Stimulated activated CD4-positive, alpha-beta T cell treated with anti-CD3 and anti-CD28 coated beads, TNF-alpha, amount 100 ng/mL, for 4 hours (primary cell): ENCODE measurements around the gene IL9.

ENCODE experiments used
- DNase-seq, 3 experiments: peaks; one replicate each; pipeline ENCODE4 v3.0.0-alpha.2; 2020; ENCODE audit warnings: low read depth in 3 of 3

IL9 gene

DNA sequence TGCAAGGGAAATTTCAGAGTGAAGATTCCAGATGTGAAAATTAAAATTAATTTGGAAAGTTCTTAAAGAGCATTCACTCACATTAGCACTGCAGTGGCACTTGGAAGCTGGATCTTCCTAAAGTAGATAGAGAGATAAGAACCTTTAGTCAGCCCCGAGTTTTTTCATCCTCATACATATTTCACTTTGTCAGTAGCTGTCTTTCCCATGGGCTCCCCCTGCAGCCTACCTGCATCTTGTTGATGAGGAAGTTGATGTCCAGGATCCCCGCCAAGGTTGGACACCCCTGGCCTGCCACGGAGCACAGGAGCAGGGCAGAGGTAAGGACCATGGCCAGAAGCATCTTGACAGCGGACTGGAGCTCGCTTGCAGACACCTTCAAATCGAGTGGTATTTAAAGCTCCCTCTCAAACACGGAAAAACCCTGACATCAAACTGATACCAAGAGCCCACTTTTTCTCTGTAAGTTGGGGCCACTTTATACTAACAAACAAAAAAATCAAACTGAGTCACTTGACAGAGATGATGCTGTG, at the start of gene IL9:
Gene IL9, minus strand, starts transcription at position 368 of the 533 bp plus-strand sequence. Its CDS starts 25 bp downstream, at position 343.
- DNase-seq, result no peak

DNA sequence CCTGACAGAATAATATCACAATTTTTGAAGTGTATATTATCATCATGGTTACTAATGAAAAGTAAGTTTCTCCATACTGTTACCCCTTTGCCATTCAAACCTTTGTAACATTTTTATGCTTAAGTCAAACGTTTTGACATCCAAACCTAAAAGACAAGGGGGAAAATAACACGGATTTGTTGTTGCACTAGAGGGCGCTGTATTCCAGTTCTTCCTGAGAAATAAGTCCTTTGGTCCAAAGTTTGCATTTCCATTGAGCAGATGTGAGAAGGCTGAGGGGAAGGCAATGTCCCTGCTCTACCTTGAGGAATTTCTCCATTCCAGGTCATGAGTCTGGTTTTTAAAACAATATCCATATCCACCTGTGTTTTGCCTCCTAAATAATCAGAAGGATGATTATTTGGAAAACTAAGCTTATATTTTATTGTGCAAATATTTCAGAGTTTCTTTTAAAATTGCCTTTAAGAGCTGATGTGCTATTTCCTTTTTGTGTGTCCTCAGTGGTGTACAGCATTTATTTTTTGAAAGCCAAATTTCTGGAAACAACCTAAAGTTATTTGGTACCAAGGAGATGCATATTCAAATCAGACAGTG, 49.4 kb upstream of the IL9 start:
- DNase-seq, result peak in 1 of 3 experiments; percentile 2

DNA sequence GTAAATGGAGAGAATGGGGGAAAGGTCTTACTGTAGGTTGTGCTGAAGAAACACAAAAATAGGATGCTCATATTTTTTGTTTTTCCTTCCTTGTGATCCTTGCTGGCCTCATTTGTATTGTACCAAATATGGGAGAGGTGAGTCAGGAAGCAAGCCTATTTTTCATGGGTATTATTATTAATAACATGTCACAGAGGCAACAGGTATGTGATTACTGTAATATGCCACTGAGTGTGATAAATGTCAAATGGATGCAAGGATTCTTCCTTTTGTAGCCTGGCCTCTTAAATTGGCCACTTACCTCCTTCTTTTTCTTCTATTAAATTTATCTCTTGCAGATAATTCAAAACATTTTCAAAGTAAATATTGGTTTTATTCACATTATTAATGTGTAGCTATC, 48.9 kb upstream of the IL9 start:
- no peak for DNase-seq

DNA sequence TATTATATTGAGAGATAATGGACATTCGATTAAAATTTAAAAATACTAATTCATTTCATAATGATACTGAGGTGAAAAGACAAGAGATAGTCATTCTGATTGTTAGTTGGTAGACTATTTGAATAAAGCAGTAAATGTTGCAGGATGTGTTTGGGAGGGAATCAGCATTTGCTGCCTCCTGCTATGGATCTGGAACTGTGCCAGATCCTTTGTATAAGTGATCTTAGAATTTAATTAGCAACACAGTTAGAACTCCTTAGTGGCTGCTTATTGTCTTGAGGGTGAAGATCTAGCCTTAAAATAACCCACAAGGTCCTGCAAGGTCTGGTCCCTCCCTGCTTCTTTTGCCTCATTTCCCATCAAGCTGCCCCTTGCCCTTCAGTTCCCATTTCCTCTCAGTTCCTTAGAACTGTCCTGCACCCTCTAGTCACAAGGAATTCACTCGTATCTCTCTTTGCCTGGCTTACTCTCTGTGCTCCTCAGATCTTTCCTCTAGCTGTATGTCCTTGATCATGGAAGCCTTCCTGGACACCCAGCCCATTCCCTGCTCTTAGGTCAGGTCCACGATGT, 46.6 kb upstream of the IL9 start:
- DNase-seq, result no peak

DNA sequence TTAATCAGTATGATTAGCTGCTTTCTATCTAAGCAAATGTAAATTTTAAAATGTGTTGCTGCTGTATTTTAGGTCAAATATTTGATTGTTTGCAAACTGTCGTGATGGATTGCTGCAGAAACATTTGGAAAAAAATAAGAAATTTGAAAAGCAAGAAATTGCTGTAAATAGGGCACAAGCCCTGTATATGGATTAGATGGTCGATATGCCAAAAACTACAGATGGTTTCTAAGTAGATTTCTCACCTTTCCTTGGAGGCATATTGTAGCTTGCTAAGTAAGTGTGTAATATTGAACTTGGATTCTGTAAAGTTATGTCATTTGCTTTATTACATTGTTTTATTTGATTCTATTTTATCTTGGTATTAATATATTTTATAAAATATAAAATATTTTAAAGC, 46.1 kb upstream of the IL9 start:
- no peak for DNase-seq

DNA sequence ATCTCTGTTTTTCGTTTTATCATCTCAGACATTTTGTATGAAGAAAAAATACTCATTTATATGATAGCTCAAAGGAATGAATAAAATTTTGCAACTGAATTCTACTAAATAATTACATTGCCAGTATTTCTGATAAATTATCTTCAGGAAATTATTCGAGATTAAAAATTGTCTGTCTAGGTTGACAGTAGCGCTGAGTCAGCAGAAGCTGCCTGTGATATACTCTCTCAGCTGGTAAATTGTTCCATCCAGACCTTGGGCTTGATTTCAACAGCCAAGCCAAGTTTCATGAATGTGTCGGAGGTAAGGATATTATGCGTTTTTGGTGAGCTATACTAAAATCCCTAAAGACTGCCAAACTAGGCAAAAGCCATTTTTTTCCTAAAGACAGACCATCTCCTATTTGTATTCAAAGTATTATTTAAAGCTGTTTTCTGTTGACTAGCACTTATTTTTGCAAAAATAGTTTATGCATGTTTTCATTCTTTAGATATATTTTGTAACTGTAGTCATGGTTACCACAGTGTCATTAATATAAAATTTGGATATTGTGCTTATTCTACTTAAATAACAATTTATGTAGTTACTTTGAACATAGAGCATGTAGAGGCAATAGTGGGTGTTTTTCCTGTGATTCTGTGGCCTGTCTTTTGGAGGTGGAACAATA, 41.7 kb upstream of the IL9 start:
- no peak for DNase-seq

DNA sequence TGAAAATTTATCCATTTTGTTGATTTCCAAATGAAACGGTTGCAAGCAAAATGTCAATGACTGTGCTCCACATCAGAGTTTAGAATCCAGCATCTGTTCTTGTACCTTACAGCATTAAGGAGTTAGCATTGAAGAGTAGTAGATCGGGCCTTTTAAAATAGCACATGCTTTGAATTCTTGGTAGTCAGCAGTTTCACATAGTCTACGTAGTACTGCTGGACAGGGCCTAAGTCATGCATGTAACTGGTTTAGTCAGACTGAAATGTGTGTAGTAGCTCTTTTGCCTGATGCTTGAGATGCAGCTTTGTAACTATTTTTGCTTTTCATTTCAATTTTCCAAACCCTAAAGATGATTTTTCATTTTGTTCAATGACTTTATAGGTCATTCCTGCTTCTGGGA, 39.3 kb upstream of the IL9 start:
- DNase-seq, result no peak

DNA sequence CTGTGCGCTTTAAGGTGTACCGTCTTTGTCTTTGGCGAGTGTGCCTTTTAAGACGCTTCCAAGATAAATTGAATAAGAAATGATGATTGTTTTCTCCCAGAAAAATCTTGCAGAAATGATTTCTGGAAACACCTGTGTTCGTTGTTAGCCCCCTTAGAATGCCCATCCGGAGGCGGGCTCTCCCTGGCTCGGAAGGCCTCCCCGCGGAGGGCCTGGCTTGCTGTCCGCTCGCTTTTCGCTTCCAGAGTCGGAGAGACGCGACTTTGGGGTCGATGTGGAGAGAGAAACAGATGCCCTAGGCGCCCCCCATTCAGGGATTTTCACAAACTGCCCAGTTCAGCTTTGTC, 35.3 kb upstream of the IL9 start:
- no peak for DNase-seq

DNA sequence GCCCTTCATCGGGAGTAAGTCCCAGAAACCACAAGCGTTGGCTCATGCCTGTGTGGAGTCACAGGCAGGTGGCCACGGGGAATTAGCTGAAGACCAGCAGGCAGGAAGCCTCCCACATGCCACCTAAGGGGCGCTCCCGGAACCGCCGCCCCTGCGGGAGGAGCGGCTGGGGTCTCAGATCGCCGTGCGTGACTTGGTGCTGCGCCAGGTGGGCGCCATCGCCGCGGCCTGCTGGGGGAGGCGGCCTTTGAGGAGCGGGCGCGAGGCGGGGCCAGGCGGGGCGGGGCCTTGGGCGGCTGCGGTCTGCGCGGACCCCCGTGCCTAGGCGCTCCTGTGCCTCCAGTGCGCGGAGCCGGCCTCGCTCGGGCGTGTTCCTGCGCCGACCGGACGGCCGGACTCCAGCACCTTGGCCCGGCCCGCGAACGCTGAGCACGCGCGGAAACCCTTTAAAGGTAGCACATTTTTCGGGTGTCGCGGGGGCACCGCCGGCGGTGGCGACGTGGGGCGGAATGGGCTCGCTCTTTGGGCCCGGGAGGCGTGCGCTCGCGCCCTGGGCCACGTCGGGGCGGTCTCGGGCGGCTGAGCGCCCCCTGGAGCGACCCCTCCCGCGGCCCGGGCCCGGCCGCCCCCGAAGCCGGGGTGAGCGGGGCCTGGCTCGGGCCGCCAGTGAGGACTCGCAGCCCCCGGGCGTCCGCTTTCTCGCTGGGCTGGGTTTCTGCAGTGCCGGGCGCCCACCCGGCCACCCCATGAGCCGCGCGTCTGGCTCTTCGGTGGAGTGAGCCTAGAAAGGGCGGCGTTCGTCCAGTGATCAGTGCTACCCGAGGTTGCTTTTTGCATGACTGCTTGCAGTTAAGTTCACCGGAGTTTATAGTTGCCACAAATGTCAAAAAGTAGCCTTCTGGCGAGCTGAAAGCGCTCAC, 34.6 kb upstream of the IL9 start:
- DNase-seq, result no peak

DNA sequence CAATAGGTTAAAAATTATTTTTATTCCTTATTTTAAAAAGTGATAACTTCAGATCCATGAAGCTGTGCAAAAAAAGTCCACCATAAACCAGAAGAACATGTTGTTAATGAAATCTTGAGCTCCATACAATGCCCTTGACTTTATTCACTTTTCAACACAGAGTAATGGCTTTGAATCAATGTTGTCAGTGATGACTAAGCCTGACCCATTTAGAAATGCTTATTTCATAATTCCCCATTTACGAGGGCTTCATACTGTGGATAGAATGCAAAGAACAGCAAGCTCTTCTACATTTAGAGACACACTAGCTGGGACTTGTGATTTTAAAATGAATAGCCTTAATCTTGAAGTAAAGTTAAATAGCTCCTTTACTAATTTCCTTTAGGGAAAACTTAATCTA, 25.7 kb upstream of the IL9 start:
- no peak for DNase-seq

DNA sequence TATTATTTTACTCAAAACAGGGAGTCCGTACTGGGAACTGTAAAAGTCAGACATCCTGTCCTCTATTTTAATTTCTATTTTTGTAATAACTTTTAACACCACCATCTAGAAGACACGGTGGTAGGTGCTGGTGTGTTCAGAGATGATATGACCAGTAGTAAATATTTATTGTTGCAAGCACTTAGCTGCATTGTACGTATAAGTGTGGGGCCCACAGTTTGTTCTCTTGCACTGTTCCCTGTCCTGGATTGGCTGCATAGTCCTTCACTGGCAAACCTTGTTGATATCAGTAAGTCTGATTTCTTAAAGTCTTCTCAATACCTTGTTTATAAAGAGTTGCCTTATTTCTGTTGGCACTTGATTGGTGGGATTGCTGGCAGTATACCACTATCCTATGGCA, 24.6 kb upstream of the IL9 start:
- DNase-seq, result no peak

DNA sequence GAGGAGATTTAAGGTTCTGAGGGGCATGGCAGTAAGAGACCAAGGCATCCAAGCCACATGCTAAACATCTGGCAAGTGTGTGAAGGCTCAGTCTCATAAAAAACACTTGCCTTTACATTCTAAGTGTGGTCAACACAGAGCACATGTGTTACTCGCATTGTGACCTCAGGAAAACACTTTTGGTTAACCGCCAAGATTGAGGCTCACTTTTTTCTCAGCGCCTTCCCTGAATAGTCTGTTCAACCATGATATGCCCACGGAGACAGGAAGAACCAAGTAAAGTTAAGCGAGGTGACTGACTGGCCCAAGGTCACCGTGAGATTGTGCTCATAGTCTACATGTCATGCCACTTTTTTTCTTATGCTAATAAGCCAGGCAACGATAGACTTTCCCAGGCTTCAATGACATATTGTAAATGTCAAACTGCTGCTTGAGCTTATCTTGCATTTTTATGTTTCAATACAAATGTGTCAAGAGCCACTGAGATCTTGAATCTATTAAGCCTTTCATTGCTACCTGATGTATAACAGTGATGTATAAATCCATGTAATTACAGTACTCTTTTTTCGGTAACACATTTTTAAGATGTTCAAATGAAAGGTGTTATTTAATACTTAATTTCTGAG, 21.1 kb upstream of the IL9 start:
- DNase-seq, result no peak

DNA sequence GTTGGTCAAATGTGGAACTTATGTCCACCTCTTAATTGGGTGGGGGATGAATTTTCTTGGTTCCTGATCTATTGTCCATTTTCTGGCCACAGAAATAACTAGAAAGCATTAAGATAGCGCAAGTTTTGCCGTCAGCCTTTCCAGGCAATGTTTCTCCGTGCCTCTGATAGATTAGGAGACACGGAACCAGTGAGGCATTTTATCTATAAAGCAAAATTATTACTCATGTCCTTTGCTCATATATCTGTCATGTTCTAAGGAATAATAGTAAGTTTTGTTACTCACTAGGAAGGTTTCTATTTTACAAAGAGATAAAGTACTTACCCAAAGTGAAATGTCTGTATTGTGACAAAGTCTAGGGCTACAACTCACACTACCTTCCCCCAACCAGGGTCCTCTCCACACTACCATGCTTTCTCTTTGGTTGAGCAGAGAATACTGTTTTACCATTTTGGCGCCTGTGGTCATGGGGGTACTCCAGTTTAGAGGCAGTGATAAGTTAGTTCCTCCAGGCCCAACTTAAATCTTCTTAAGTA, 19.9 kb upstream of the IL9 start:
- DNase-seq, result no peak

DNA sequence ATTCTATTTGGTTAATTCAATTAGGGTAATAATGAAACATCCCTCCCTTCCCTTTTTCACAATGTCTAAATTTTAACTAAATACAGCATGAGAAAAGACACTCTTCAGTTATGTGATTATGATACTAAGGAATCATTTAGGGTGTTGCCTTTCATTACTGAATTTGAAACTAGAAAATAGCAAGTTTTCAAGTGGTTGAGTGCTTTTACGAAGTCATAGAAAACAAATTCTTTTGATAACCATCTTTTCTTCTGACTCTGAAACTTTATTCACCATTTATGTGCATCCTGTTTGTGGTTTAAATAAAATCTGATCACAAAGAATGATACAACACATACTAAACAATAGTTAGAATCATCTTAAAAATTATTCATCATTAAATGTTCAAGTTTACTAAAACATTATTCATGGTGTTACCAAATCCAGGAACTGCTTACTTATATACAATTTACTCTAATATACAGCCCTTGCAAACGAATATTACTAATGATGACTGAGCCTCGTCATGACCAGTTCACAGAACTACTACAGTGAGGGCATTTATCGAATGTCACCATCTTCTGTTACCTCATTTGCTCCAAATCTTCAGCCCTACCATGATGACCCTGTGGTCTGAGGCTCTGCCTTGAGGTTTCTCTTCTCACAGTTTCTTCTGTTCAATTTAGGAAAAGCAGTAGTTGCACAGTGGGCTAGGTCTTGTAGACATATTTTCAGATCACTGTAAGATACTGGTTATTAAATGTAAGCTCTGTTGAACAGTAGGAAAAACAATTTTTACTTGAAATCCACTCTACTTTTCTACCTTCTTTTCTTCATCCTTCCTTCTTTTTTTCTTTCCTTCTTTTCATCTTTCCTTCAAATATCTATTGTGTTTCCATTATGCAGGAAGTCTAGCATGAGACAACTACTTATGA, 18.3 kb upstream of the IL9 start:
- DNase-seq, result no peak

DNA sequence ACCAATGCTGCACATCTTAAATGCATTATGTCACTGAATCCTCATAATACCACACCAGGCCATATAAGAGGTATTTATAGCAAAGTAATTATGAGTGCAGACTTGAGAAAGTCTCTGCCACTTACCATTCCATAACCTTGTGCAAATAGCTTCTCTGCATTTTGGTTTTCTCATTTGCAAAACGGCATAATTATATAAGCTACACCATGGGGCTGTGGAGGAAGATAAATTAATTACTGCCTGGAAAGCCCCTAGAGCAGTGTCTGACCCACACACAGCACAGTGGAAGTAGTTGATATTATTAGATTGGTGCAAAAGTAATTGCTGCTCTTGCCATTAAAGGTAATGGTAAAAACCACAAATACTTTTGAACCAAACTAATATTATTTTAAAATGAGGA, 9.5 kb upstream of the IL9 start:
- no peak for DNase-seq

DNA sequence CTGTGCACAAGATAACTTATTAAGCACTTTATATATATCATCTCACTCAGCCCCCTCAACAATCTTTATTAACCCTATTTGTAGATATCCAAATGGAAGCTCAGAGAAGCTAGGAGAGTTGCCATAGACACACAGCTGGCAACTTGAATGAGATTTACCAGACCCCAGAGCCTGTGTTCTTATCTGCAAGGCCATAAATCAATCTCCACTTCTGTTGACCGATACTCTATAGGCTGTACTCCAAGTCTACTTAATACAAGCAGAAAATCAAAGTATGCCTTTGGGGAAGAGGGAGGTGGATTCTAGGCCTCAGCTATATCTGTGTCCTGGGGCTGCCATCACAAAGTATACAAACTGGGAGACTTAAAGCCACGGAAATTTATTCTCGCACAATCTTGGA, 6.0 kb upstream of the IL9 start:
- no peak for DNase-seq

DNA sequence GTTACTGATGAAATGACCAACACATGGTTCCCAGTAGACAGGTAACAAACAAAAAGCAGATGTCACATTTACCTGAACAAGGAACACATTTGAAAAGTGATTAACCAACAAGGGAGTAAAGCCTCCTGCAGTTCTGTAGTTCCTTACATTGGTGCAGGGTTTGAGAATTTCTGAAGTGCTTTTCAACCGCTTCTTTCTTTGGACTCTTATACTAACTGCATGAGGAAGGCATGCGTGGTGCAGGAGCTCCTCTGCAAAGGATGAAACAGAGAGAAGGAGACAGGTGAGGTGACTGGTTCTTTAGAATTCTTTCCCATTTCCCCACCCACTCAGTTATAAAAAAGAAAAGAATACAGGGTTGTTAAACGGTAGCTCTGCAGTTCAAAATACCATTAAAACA, 4.6 kb upstream of the IL9 start:
- DNase-seq, result no peak

DNA sequence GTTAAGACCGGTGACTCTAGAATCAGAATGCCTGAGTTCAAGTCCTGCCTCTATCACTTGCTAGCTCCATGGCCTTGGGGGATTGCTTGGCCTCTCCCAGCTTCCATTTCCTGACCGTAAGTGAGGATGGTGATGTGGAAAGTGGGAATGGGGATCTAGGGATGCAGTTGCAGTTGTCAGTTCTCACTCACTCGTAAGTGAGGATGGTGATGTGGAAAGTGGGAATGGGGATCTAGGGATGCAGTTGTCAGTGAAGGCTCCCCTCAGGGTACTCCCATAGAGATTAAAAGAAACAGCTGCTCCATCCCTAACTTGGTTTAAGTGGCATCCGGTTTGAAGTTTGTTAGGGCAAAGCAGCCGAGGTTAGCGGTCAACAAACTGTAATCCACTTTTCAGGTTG, 3.0 kb upstream of the IL9 start:
- no peak for DNase-seq

DNA sequence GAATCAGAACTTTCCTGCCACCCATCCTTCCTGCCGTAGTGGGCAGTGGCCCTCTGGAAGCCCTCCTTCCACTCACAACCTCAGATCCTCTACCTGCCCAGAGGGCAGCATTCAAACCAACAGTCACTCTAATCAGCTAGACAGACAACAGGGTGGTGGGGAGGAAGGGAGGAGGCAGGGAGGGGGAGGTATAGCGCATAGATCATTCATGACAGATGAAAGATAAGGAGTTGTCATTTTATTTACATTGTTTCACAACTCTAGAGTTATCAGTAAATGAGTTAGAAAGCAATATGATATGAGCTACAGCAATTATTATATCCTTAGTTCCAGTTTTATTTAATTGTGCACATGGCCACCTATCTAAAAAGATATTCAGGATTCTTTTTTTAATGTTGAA, 852 bp downstream of the IL9 start:
- no peak for DNase-seq

DNA sequence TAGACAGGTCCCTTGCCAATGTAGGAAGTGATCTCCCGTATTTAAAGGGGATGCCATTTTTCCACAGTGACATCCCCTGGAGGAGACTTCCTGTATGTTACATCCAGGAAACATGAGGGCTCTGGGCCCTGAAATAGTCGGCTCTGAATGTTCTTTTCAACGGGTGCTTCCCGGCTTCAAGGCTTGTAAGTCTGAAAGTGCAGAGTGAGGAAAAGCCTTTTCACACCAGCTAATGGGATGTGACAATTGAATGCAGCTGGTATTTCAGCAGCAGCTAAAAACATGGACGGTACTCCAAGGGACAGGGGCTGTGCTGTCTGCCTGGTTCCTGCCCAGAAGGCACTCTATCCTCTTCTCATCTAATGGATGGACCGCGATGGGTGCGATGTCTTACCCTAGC, 1.4 kb downstream of the IL9 start:
- DNase-seq, result no peak

DNA sequence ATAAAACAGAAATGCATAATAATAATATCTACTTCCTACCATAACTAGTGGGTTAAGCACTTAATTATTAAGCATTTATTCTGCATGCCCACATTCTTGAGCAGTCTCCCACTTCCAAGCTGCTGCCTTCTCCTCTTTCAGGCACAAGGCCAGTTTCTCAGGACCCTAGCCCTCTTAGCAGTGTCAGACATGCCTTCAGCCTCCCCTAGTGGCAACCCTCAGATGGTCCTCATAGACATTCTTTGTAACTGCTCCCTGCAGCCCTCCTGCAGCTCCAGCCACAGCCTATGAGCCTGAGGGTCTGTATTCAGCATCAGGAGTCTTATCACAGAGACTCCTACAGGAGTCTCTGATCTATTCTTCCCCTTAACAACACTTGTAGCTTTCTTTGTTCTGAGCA, 3.9 kb downstream of the IL9 start:
- no peak for DNase-seq
